Prostate gland (tissue), 2 donors: ENCODE measurements around the gene ASIC2.

Source experiments
- CTCF ChIP-seq, 4 experiments: fragments of 200-600 bp in 2 of 4; fragments of 450-650 bp in 2 of 4; sonication (generic) in 2 of 4; IDR thresholded peaks; 1 replicate in 3 of 4; 2 replicates in 1 of 4; pipeline ENCODE4 v1.5.1; 2016 to 2019; ENCODE audit warnings: antibody characterized with exemption in 4 of 4, mild to moderate bottlenecking in 2 of 4, moderate library complexity in 2 of 4
- POLR2A ChIP-seq: fragments of 450-650 bp; IDR thresholded peaks from one replicate; pipeline ENCODE4 v1.6.1; 2016; ENCODE audit warnings: antibody characterized with exemption, mild to moderate bottlenecking

GRCh38 chr17:33073416-33073815 lies 219.7 kb downstream of the ASIC2 start:
- no peak for TF ChIP-seq CTCF (IDR thresholded peaks at IDR 0.05)
- no peak for TF ChIP-seq POLR2A
